ENCODE measurements around the gene EPM2A. TPM values are rescaled to one million over a fixed set of nuclear protein-coding genes. Genes with fewer than 3 reads are reported as not detected.

Gene EPM2A
- total RNA-seq, 1 experiment from 2014 or later = 5.7 TPM

DNA sequence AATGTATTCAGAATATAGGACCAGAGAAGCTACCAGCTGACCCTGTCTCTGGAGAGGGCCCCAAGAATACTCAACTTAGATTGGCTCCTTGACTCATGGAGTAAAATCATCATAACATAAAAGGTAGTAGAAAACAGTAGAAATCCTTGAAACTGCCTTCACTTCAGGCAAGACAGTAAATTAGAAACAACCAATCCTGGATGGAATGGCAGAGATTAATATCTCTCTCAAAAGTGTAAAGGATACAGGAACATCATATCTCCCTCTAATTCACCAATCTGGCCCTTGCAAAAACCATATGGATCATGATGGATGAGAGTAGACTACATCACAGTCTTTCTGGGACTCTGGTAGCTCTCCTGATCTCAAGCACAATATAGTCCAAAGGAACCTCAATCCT is 20.4 kb upstream of the EPM2A start:
- ChIA-PET POLR2A (no interaction called here), CTCF (no interaction called here)
- TF ChIP-seq TCF7L2 (IDR thresholded peaks at IDR 0.05; ENCODE audit: low read depth, low read length) (no peak), SIN3A (IDR thresholded peaks at IDR 0.05; ENCODE audit: borderline replicate concordance, insufficient read depth, low read depth, low read length) (no peak), POLR2AphosphoS5 (IDR thresholded peaks at IDR 0.05; ENCODE audit: low read depth, low read length) (no peak)
- TF ChIP-seq, protein P1, sequence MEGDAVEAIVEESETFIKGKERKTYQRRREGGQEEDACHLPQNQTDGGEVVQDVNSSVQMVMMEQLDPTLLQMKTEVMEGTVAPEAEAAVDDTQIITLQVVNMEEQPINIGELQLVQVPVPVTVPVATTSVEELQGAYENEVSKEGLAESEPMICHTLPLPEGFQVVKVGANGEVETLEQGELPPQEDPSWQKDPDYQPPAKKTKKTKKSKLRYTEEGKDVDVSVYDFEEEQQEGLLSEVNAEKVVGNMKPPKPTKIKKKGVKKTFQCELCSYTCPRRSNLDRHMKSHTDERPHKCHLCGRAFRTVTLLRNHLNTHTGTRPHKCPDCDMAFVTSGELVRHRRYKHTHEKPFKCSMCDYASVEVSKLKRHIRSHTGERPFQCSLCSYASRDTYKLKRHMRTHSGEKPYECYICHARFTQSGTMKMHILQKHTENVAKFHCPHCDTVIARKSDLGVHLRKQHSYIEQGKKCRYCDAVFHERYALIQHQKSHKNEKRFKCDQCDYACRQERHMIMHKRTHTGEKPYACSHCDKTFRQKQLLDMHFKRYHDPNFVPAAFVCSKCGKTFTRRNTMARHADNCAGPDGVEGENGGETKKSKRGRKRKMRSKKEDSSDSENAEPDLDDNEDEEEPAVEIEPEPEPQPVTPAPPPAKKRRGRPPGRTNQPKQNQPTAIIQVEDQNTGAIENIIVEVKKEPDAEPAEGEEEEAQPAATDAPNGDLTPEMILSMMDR (IDR thresholded peaks at IDR 0.05) = no peak
- TF ChIP-seq, protein P2, sequence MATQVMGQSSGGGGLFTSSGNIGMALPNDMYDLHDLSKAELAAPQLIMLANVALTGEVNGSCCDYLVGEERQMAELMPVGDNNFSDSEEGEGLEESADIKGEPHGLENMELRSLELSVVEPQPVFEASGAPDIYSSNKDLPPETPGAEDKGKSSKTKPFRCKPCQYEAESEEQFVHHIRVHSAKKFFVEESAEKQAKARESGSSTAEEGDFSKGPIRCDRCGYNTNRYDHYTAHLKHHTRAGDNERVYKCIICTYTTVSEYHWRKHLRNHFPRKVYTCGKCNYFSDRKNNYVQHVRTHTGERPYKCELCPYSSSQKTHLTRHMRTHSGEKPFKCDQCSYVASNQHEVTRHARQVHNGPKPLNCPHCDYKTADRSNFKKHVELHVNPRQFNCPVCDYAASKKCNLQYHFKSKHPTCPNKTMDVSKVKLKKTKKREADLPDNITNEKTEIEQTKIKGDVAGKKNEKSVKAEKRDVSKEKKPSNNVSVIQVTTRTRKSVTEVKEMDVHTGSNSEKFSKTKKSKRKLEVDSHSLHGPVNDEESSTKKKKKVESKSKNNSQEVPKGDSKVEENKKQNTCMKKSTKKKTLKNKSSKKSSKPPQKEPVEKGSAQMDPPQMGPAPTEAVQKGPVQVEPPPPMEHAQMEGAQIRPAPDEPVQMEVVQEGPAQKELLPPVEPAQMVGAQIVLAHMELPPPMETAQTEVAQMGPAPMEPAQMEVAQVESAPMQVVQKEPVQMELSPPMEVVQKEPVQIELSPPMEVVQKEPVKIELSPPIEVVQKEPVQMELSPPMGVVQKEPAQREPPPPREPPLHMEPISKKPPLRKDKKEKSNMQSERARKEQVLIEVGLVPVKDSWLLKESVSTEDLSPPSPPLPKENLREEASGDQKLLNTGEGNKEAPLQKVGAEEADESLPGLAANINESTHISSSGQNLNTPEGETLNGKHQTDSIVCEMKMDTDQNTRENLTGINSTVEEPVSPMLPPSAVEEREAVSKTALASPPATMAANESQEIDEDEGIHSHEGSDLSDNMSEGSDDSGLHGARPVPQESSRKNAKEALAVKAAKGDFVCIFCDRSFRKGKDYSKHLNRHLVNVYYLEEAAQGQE (IDR thresholded peaks at IDR 0.05; ENCODE audit: insufficient read depth in 1 of 2, low read depth in 2 of 2, low read length in 1 of 2) = no peak
- no TSS peak for BruUV-seq (replicated peaks)
- H3K4me1 ChIP-seq (ENCODE audit: control insufficient read depth, insufficient read depth, low read length) = no peaks in the 10 kb centered on the region
- intact Hi-C loops (cut with micrococcal nuclease; ENCODE audit: unreplicated experiment) (no loop called here), in situ Hi-C loops (cut with HindIII; ENCODE audit: low pct_unique_long_range_greater_than_20kb, low sequenced_read_pairs) (no loop called here)
- H3K4me3 ChIP-seq (ENCODE audit: low read depth in 2 of 2, low read length in 2 of 2) = no peak overlapping the region
- H3K9me3 ChIP-seq (ENCODE audit: control insufficient read depth, insufficient read depth, low read depth, low read length) = no peaks in the 10 kb centered on the region
- no peak overlapping the region for H3K27ac ChIP-seq (ENCODE audit: low read length)
- ATAC-seq (no peak), DNase-seq (ENCODE audit: low read depth, low spot score) (no peak)
- H3K27me3 ChIP-seq (ENCODE audit: control insufficient read depth, insufficient read depth, low read length) = no peaks in the 10 kb centered on the region; the same call in 1 of the 2 replicates
- H3K36me3 ChIP-seq (ENCODE audit: control insufficient read depth, insufficient read depth, low read length) = no peaks in the 10 kb centered on the region

DNA sequence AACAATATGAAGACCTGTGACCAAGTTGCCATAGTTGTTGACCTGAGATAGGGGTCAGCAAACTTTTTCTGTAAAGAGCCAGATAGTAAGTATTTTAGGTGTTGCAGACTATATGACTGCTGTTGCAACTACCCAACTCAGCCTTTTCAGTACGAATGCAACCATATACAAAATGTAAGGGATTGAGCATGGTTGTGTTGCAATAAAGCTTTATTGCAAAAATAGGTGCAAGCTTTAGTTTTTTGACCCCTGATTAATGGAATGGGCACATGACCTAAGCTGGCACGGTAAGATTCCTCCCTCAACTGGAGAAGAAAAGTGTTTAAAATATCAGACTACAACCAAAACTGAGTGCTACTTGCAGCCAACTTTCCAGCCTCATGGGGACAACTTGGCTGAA is 17.3 kb upstream of the EPM2A start:
- CTCF ChIA-PET = no interaction called here
- ATAC-seq (no peak), DNase-seq (ENCODE audit: low read depth, low spot score) (no peak)
- Histone ChIP-seq H3K4me1 (ENCODE audit: control insufficient read depth, insufficient read depth, low read length) (no peaks in the 10 kb centered on the region), H3K27ac (ENCODE audit: low read length) (no peak overlapping the region), H3K4me3 (ENCODE audit: low read depth in 2 of 2, low read length in 2 of 2) (no peak overlapping the region), H3K36me3 (ENCODE audit: control insufficient read depth, insufficient read depth, low read length) (no peaks in the 10 kb centered on the region), H3K9me3 (ENCODE audit: control insufficient read depth, insufficient read depth, low read depth, low read length) (no peaks in the 10 kb centered on the region), H3K27me3 (ENCODE audit: control insufficient read depth, insufficient read depth, low read length) (no peaks in the 10 kb centered on the region)
- POLR2A ChIA-PET = no interaction called here
- in situ Hi-C loops (cut with HindIII; ENCODE audit: low pct_unique_long_range_greater_than_20kb, low sequenced_read_pairs) (no loop called here), intact Hi-C loops (cut with micrococcal nuclease; ENCODE audit: unreplicated experiment) (no loop called here)
- no TSS peak for BruUV-seq (replicated peaks)
- TF ChIP-seq, protein P2 (IDR thresholded peaks at IDR 0.05; ENCODE audit: insufficient read depth in 1 of 2, low read depth in 2 of 2, low read length in 1 of 2) = no peak
- TF ChIP-seq, protein P1 (IDR thresholded peaks at IDR 0.05) = no peak
